NB4 (cell line): ENCODE measurements around the gene VAT1L.

Experiments used
- DNase-seq: peaks from one replicate; pipeline ENCODE4 v3.0.0; 2010; ENCODE audit warnings: low read depth
- H3K4me3 ChIP-seq: one replicate; pipeline ENCODE4 v1.5.1; 2011; ENCODE audit warnings: mild to moderate bottlenecking, low read depth, low read length, moderate library complexity
- CTCF ChIP-seq: IDR thresholded peaks from one replicate; pipeline ENCODE4 v1.5.1; 2012; ENCODE audit warnings: low read depth, low read length
- MYC ChIP-seq: IDR thresholded peaks from 2 replicates; pipeline ENCODE4 v1.6.1; 2011; ENCODE audit warnings: low read depth, low read length
- POLR2A ChIP-seq: IDR thresholded peaks from 2 replicates; pipeline ENCODE4 v1.6.1; 2011; ENCODE audit warnings: mild to moderate bottlenecking; ENCODE audit not compliant: insufficient read length; ENCODE audit errors: extremely low read depth
- TF ChIP-seq, protein P1 (sequence below): IDR thresholded peaks from 2 replicates; pipeline ENCODE4 v1.6.1; 2011; ENCODE audit warnings: low read depth, low read length

Gene VAT1L

DNA sequence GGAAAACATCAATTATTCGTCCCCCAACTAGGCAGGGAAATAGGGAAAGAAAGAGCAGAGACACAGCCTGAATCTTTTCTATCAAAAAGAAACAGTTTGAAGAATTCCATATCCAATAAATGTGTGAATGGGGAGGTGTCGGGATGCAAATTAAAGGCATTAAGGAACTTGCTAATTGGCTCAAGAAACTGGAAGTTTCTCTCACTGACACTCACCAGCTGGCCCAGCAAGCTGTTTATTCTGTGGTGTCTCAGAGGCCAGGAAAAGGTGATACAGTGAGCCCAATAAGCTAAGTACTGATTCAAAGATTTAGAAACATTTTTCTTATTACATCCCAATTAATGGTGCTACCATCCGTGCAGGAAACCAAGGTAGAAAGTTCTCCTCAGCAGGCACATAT is 129.6 kb downstream of the VAT1L start:
- no peak for DNase-seq
- no peak overlapping the region for H3K4me3 ChIP-seq
- TF ChIP-seq POLR2A (no peak), CTCF (no peak), MYC (no peak)
- TF ChIP-seq, protein P1, sequence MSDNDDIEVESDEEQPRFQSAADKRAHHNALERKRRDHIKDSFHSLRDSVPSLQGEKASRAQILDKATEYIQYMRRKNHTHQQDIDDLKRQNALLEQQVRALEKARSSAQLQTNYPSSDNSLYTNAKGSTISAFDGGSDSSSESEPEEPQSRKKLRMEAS = no peak

- H3K4me3 ChIP-seq = no peak overlapping the region
- TF ChIP-seq CTCF (no peak), POLR2A (no peak), MYC (no peak)
- TF ChIP-seq, protein P1 = no peak
- no peak for DNase-seq
Observed at GRCh38 chr16:77918809-77919707, 130.7 kb downstream of the VAT1L start.

- TF ChIP-seq CTCF (no peak), MYC (no peak), POLR2A (no peak)
- TF ChIP-seq, protein P1 = no peak
Observed at GRCh38 chr16:77919761-77920415, 131.5 kb downstream of the VAT1L start.

GRCh38 chr16:77920984-77921383 is 132.6 kb downstream of the VAT1L start:
- no peak overlapping the region for H3K4me3 ChIP-seq
- no peak for DNase-seq
- TF ChIP-seq POLR2A = no peak
- TF ChIP-seq, protein P1 = no peak
- no peak for TF ChIP-seq MYC
- TF ChIP-seq CTCF = no peak

More at GRCh38 chr16:77919761-77920415, 131.5 kb downstream of the VAT1L start:
- no peak overlapping the region for H3K4me3 ChIP-seq
- no peak for DNase-seq

DNA sequence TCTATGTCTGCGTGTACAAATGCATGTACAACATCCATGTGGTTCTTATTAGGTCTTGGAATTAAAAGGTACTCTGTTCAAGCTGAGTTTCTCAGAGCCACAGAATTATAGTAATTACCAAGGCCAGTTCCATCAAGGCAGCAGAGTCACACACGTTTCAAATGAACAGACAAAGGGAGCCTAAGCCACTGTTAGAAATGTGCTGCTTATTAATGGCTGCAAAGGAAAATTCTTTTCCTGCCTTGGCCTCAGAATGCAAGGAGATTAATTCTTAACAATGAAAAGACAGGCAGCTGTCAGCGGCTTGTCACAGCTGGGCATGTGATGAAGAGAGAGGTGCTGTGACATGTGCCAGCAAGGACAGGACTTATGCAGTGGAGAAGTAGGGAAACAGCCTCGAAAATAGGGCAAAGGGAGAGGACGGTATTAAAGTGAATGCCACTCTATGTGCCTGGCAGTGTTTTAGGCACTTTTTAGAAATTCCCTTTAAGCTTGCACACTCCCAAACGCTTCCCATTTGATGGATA is 133.9 kb downstream of the VAT1L start:
- TF ChIP-seq, protein P1 = no peak
- TF ChIP-seq POLR2A = no peak
- TF ChIP-seq CTCF = no peak
- TF ChIP-seq MYC = no peak
- no peak for DNase-seq
- no peak overlapping the region for H3K4me3 ChIP-seq
